Neuronal stem cell (in vitro differentiated cells): Measurements from ENCODE around the gene CFD.

Experiments used
- DNase-seq: peaks from one replicate; pipeline ENCODE4 v3.0.0-alpha.2; 2013; ENCODE audit warnings: low spot score
- H2AFZ ChIP-seq: one replicate; pipeline ENCODE4 v1.6.1; 2013; ENCODE audit warnings: mild to moderate bottlenecking, low read length, inconsistent platforms
- H2AK5ac ChIP-seq: 2 replicates; pipeline ENCODE4 v1.6.1; 2013; ENCODE audit warnings: low read depth, mild to moderate bottlenecking, inconsistent platforms, low read length, moderate library complexity, mixed read lengths
- H2BK120ac ChIP-seq: 2 replicates; pipeline ENCODE4 v1.6.1; 2013; ENCODE audit warnings: low read depth, mild to moderate bottlenecking, inconsistent platforms, low read length, moderate library complexity, mixed read lengths
- H2BK12ac ChIP-seq: one replicate; pipeline ENCODE4 v1.6.1; 2013; ENCODE audit warnings: low read length, inconsistent platforms
- H2BK15ac ChIP-seq: 2 replicates; pipeline ENCODE4 v1.6.1; 2013; ENCODE audit warnings: mild to moderate bottlenecking, low read length, inconsistent platforms, mixed read lengths
- H2BK5ac ChIP-seq: one replicate; pipeline ENCODE4 v1.6.1; 2013; ENCODE audit warnings: inconsistent platforms, mild to moderate bottlenecking, low read length, moderate library complexity
- H3K14ac ChIP-seq: one replicate; pipeline ENCODE4 v1.6.1; 2013; ENCODE audit warnings: low read length, inconsistent platforms
- H3K18ac ChIP-seq: 2 replicates; pipeline ENCODE4 v1.6.1; 2013; ENCODE audit warnings: low read length, inconsistent platforms
- H3K23ac ChIP-seq: 2 replicates; pipeline ENCODE4 v1.6.1; 2013; ENCODE audit warnings: low read depth, mild to moderate bottlenecking, mixed read lengths, low read length, inconsistent platforms; ENCODE audit not compliant: poor library complexity
- H3K27ac ChIP-seq: replicated peaks from 3 replicates; pipeline ENCODE4 v1.5.1; 2013; ENCODE audit warnings: low read length, inconsistent platforms
- H3K27me3 ChIP-seq, 3 experiments: 2 replicates each; pipeline ENCODE4 v1.6.1; 2013; ENCODE audit warnings: low read length in 3 of 3, mild to moderate bottlenecking in 2 of 3, inconsistent platforms in 1 of 3, low read depth in 1 of 3, mixed read lengths in 1 of 3, moderate library complexity in 1 of 3; ENCODE audit not compliant: control insufficient read depth in 3 of 3, insufficient read depth in 3 of 3
- H3K36me3 ChIP-seq, 2 donors: replicated peaks in 1 of 2; 2 replicates each; pipeline ENCODE4 v1.6.1; 2013; ENCODE audit warnings: low read length in 2 of 2; ENCODE audit not compliant: control insufficient read depth in 2 of 2, insufficient read depth in 2 of 2
- H3K4ac ChIP-seq: 2 replicates; pipeline ENCODE4 v1.6.1; 2013; ENCODE audit warnings: inconsistent platforms, mild to moderate bottlenecking, low read length, moderate library complexity
- H3K4me1 ChIP-seq, 2 donors: 1 replicate in 1 of 2; 2 replicates in 1 of 2; pipeline ENCODE4 v1.6.1; 2013; ENCODE audit warnings: low read length in 2 of 2, low read depth in 1 of 2; ENCODE audit not compliant: control insufficient read depth in 2 of 2, insufficient read depth in 1 of 2
- H3K4me2 ChIP-seq: one replicate; pipeline ENCODE4 v1.6.1; 2013; ENCODE audit warnings: mild to moderate bottlenecking, low read length, inconsistent platforms; ENCODE audit not compliant: insufficient read depth, poor library complexity, severe bottlenecking
- H3K4me3 ChIP-seq, 2 donors: 2 replicates each; pipeline ENCODE4 v1.5.1; 2013; ENCODE audit warnings: low read length in 2 of 2, mild to moderate bottlenecking in 2 of 2, inconsistent platforms in 1 of 2, moderate library complexity in 1 of 2
- H3K79me1 ChIP-seq: one replicate; pipeline ENCODE4 v1.6.1; 2013; ENCODE audit warnings: low read depth, mild to moderate bottlenecking, inconsistent platforms, low read length, moderate library complexity
- H3K9ac ChIP-seq: one replicate; pipeline ENCODE4 v1.6.1; 2013; ENCODE audit warnings: mild to moderate bottlenecking, low read depth, low read length, inconsistent platforms; ENCODE audit not compliant: poor library complexity
- H3K9me3 ChIP-seq, 2 donors: replicated peaks in 1 of 2; 2 replicates each; pipeline versions ENCODE3 to v1.6.1; 2013; ENCODE audit warnings: low read length in 2 of 2, mild to moderate bottlenecking in 2 of 2, inconsistent platforms in 1 of 2, low read depth in 1 of 2, mixed read lengths in 1 of 2, moderate library complexity in 1 of 2; ENCODE audit not compliant: control insufficient read depth in 2 of 2, insufficient read depth in 1 of 2
- H4K8ac ChIP-seq: one replicate; pipeline ENCODE4 v1.6.1; 2013; ENCODE audit warnings: low read depth, mild to moderate bottlenecking, inconsistent platforms, low read length, moderate library complexity
- H4K91ac ChIP-seq: one replicate; pipeline ENCODE4 v1.6.1; 2013; ENCODE audit warnings: low read length, low read depth, mild to moderate bottlenecking, inconsistent platforms; ENCODE audit not compliant: poor library complexity
- WGBS, 2 donors: extraction: QIAGEN DNeasy Blood & Tissue Kit; methylation state at CpG; one replicate each; pipeline ENCODE4 v1.1.7; 2013; ENCODE audit warnings: missing lambda C conversion rate in 2 of 2, mixed read lengths in 1 of 2; ENCODE audit not compliant: insufficient read length in 2 of 2, insufficient replicate concordance in 1 of 2; ENCODE audit errors: extremely low coverage in 2 of 2; 5-methylcytosine and 5-hydroxymethylcytosine counted together

Gene CFD

DNA sequence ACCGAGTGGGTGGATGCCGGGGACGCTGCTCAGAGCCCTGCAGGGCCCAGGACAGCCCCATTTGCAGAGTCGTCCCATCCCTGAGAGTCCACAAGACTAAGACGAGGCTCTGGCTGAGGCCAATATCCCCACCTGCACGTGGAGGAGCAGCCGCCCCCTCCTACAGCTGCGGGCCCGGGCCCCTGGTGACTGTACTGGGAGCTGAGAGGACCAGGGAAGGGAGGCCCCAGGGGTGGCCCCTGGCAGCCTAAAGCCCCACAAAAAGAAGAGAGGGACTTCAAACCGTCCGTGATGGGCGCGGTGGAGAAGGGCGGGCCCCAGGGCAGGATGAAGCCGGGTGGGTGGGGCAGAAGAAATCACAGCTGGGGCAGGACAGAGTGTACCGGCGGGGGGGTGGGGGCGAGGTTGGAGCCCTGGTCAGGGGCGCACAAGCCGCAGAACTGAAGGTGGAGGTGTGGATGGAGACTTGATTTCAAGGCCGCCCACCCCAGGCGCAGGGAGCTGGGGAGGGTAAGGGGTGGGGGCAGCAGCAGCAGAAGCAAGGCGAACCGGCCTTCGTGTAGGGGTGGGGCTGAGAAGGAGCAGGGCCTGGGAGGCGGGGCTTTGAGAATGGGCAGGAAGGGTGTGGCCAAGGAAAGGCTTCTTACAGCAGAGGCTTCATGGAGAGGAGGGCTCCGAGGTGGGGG, 12.9 kb downstream of the CFD start:
- H3K36me3 ChIP-seq = peaks cover 46 to 80% of the 10 kb centered on the region in 2 donors
- no CpG with 5 or more reads among the region's 27 CpGs for WGBS, 2 donors
- peak overlapping the region; percentile 46 for H3K27ac ChIP-seq

DNA sequence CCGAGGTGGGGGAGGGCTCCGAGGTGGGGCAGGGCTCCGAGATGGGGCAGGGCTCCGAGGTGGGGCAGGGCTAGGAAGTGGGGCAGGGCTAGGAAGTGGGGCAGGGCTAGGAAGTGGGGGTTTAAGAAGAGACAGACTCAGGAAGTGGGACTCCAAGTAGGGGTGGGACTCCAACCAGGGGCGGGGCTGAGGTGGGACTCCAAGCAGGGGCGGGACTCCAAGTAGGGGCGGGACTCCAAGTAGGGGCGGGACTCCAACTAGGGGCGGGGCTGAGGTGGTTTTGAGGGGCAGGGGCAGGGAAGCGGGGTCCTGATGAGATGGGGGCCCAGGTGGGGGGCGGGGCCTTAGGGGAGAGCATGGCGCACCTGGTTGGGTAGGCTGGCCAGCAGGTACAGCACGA, 13.6 kb downstream of the CFD start:
- no peaks in the 10 kb centered on the region for H3K9me3 ChIP-seq
- H2AK5ac ChIP-seq = no peak overlapping the region
- peaks cover 45 to 73% of the 10 kb centered on the region in 2 donors for H3K36me3 ChIP-seq
- H2BK5ac ChIP-seq = no peak overlapping the region
- no peak overlapping the region for H2BK12ac ChIP-seq
- H3K4ac ChIP-seq = no peak overlapping the region
- H2AFZ ChIP-seq = no peak overlapping the region
- no peak overlapping the region for H2BK15ac ChIP-seq
- H3K27me3 ChIP-seq = no peaks in the 10 kb centered on the region
- no CpG with 5 or more reads among the region's 13 CpGs for WGBS, 2 donors
- H3K4me2 ChIP-seq = no peak overlapping the region
- H3K9ac ChIP-seq = no peak overlapping the region
- peaks cover 9% of the 10 kb centered on the region for H3K79me1 ChIP-seq
- H3K27ac ChIP-seq = no peak overlapping the region
- no peak overlapping the region for H4K8ac ChIP-seq
- no peak overlapping the region for H3K14ac ChIP-seq
- H3K4me3 ChIP-seq = no peak overlapping the region
- no peak overlapping the region for H3K18ac ChIP-seq
- no peak overlapping the region for H4K91ac ChIP-seq
- H2BK120ac ChIP-seq = no peak overlapping the region
- no peak for DNase-seq
- H3K4me1 ChIP-seq = no peaks in the 10 kb centered on the region
- no peak overlapping the region for H3K23ac ChIP-seq

More for the DNA sequence above, 12.9 kb downstream of the CFD start:
- Histone ChIP-seq H2BK15ac (peak overlapping the region; percentile 75), H3K9ac (peak overlapping the region; percentile 4), H2BK5ac (peak overlapping the region; percentile 82), H3K9me3 (no peaks in the 10 kb centered on the region), H4K91ac (no peak overlapping the region), H2BK12ac (no peak overlapping the region), H4K8ac (no peak overlapping the region), H2AK5ac (peak overlapping the region; percentile 92), H3K4me3 (no peak overlapping the region), H3K18ac (peak overlapping the region; percentile 85), H2AFZ (no peak overlapping the region), H3K4me1 (peaks cover 0 to 1% of the 10 kb centered on the region in 2 donors), H3K23ac (peak overlapping the region; percentile 65), H3K4me2 (no peak overlapping the region), H3K14ac (no peak overlapping the region), H3K4ac (no peak overlapping the region), H3K27me3 (no peaks in the 10 kb centered on the region), H2BK120ac (no peak overlapping the region), H3K79me1 (peaks cover 9% of the 10 kb centered on the region)
- no peak for DNase-seq

DNA sequence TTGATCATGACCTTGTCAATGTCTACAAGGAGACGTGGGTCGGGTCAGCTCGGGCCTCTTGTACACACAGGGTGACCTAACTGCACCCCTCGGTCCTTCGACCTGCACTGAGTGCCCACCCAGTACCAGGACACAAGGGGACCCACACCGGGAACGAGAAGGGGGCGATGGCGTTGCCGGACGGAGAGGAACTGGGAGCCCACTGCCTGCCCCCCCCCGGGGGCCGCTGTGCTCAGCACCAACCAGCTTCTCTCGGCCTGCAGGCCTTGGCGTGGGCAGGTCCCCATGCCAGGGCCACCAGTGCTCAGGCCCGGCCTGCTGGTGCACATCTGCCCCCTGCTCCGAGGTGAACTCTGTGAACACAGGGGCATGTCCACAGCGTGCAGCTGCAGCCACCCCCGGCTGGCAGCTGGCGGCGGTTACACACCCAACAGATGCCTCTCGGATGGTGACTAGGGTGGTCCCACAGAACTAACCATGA, 14.1 kb downstream of the CFD start:
- Histone ChIP-seq H3K27ac (no peak overlapping the region), H2BK12ac (no peak overlapping the region), H3K4me2 (no peak overlapping the region), H2AK5ac (peak overlapping the region; percentile 28), H4K91ac (no peak overlapping the region), H2BK5ac (no peak overlapping the region), H2BK15ac (no peak overlapping the region), H3K9ac (no peak overlapping the region), H4K8ac (no peak overlapping the region), H2AFZ (no peak overlapping the region), H3K36me3 (peaks cover 40 to 68% of the 10 kb centered on the region in 2 donors), H3K9me3 (no peaks in the 10 kb centered on the region), H3K4ac (no peak overlapping the region), H3K27me3 (no peaks in the 10 kb centered on the region), H3K4me1 (no peaks in the 10 kb centered on the region), H2BK120ac (no peak overlapping the region), H3K79me1 (peaks cover 7% of the 10 kb centered on the region), H3K4me3 (no peak overlapping the region), H3K23ac (peak overlapping the region; percentile 43), H3K14ac (no peak overlapping the region), H3K18ac (peak overlapping the region; percentile 48)
- WGBS, 2 donors = no CpG with 5 or more reads among the region's 22 CpGs
- no peak for DNase-seq

DNA sequence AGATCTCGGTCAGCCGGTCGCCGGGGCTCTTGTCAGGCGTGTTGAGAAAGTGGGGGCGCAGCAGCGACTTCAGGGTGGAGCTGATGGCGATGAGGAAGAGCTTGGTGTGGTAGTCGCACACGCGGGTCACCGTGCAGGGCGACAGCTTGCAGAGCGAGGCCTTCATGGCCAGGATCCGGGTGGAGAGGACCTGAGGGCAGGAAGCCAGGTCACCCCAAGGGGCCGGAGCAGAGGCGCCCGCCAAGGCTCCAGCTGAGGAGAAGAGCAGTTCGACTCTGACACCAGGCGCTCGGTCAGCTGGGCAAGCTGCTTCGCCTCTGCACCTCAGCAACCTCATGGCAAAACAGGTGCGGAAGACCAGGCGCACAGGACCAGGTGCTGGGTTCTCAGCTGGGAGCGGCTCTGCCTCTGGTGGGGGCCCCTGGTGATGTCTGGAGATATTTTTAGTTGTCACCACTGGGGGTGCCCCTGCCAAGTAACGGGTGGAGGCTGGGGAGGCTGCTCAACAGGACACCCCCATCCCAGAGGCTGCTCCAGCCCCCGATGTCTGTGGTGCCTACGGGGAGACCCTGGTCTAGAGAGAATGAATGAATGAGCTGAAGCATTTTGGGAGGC, 15.9 kb downstream of the CFD start:
- Histone ChIP-seq H2BK15ac (no peak overlapping the region), H2AFZ (no peak overlapping the region), H3K14ac (no peak overlapping the region), H4K91ac (no peak overlapping the region), H2BK12ac (no peak overlapping the region), H2BK5ac (peak overlapping the region; percentile 66), H3K36me3 (peaks cover 35 to 63% of the 10 kb centered on the region in 2 donors), H4K8ac (no peak overlapping the region), H3K27me3 (no peaks in the 10 kb centered on the region), H3K9ac (no peak overlapping the region), H3K23ac (no peak overlapping the region), H3K18ac (no peak overlapping the region), H2AK5ac (no peak overlapping the region), H3K27ac (no peak overlapping the region), H2BK120ac (no peak overlapping the region), H3K4me2 (no peak overlapping the region), H3K4me1 (no peaks in the 10 kb centered on the region), H3K4me3 (no peak overlapping the region), H3K9me3 (no peaks in the 10 kb centered on the region), H3K4ac (no peak overlapping the region), H3K79me1 (peaks cover 12% of the 10 kb centered on the region)
- WGBS, 2 donors = no CpG with 5 or more reads among the region's 28 CpGs
- DNase-seq = no peak
